ENCODE data around the gene GRIK2.

Gene GRIK2

GRCh38 chr6:101728956-101729355 is 335.4 kb downstream of the GRIK2 start:
- no peak for DNase-seq

- no peak for DNase-seq
These were observed 337.4 kb downstream of the GRIK2 start for GRCh38 chr6:101730954-101731353.

GRCh38 chr6:101733899-101734298 is 340.4 kb downstream of the GRIK2 start:
- no peak for DNase-seq

GRCh38 chr6:101738481-101738880 is 345.0 kb downstream of the GRIK2 start:
- no peak for DNase-seq

- no peak for DNase-seq
These were observed 347.1 kb downstream of the GRIK2 start for GRCh38 chr6:101740631-101741030.

GRCh38 chr6:101741474-101742171 is 348.1 kb downstream of the GRIK2 start:
- DNase-seq, result no peak

- DNase-seq, result no peak
These were observed 353.7 kb downstream of the GRIK2 start for GRCh38 chr6:101747160-101747559.

GRCh38 chr6:101747716-101748115 is 354.2 kb downstream of the GRIK2 start:
- no peak for DNase-seq

GRCh38 chr6:101755931-101756330 is 362.4 kb downstream of the GRIK2 start:
- DNase-seq, result no peak

- DNase-seq, result no peak
These were observed 364.9 kb downstream of the GRIK2 start for GRCh38 chr6:101758368-101758767.

GRCh38 chr6:101760843-101761621 is 367.5 kb downstream of the GRIK2 start:
- no peak for DNase-seq

- DNase-seq, result no peak
These were observed 369.3 kb downstream of the GRIK2 start for GRCh38 chr6:101762851-101763250.

- DNase-seq, result no peak
These were observed 371.8 kb downstream of the GRIK2 start for GRCh38 chr6:101765281-101765680.

GRCh38 chr6:101770116-101770515 is 376.6 kb downstream of the GRIK2 start:
- no peak for DNase-seq

GRCh38 chr6:101776919-101777350 is 383.4 kb downstream of the GRIK2 start:
- DNase-seq, result no peak

- no peak for DNase-seq
These were observed 384.1 kb downstream of the GRIK2 start for GRCh38 chr6:101777646-101778045.

GRCh38 chr6:101779051-101779844 is 385.7 kb downstream of the GRIK2 start:
- DNase-seq, result no peak

GRCh38 chr6:101783287-101783686 is 389.8 kb downstream of the GRIK2 start:
- DNase-seq, result no peak

- DNase-seq, result no peak
These were observed 390.6 kb downstream of the GRIK2 start for GRCh38 chr6:101784094-101784493.

- no peak for DNase-seq
These were observed 406.0 kb downstream of the GRIK2 start for GRCh38 chr6:101799531-101799930.

- DNase-seq, result no peak
These were observed 407.1 kb downstream of the GRIK2 start for GRCh38 chr6:101800598-101800997.

- DNase-seq, result no peak
These were observed 409.6 kb downstream of the GRIK2 start for GRCh38 chr6:101803136-101803535.

GRCh38 chr6:101806241-101806640 is 412.7 kb downstream of the GRIK2 start:
- DNase-seq, result no peak

GRCh38 chr6:101811108-101811507 is 417.6 kb downstream of the GRIK2 start:
- DNase-seq, result no peak
